Measurements from ENCODE around the gene CD9. TPM values are rescaled to one million over a fixed set of nuclear protein-coding genes. Genes with fewer than 3 reads are reported as not detected.

The CD9 gene
- polyA plus RNA-seq, 1 of the 3 experiments (the other 2 are of a cell fraction) = 76.6 TPM

GRCh38 chr12:6154730-6155459 is 45.3 kb upstream of the CD9 start (continued):
- no peak for TF ChIP-seq ZBTB33 (IDR thresholded peaks at IDR 0.05; ENCODE audit: borderline replicate concordance, low read depth)
- peak; percentile 32; the same call in 1 of the 2 replicates for TF ChIP-seq NFIC (IDR thresholded peaks at IDR 0.05; ENCODE audit: borderline replicate concordance)

- no peak overlapping the region for H2AFZ ChIP-seq (ENCODE audit: low read depth)
- CTCF ChIA-PET = interaction anchor here (1.5 to 3.4 kb wide), 2 partner anchors 38 to 121 kb away, joined by 4 to 17 read pairs; no protein-coding TSS in a partner anchor
- DNase-seq = no peak
- no peaks in the 10 kb centered on the region for H3K27me3 ChIP-seq (ENCODE audit: insufficient read depth)
- H3F3A ChIP-seq (replicated peaks; ENCODE audit: insufficient read depth) = no peaks in the 10 kb centered on the region
- H3K4me2 ChIP-seq = no peak overlapping the region
- no peak for TF ChIP-seq MAX (IDR thresholded peaks at IDR 0.05; ENCODE audit: low read depth)
- H3K79me2 ChIP-seq (ENCODE audit: insufficient read depth) = no peaks in the 10 kb centered on the region
- no peaks in the 10 kb centered on the region for H4K20me1 ChIP-seq (ENCODE audit: insufficient read depth)
- H3K9ac ChIP-seq = no peak overlapping the region
- POLR2A ChIA-PET = no interaction called here
- H3K9me3 ChIP-seq = no peaks in the 10 kb centered on the region
- H3K4me1 ChIP-seq (ENCODE audit: control insufficient read depth in 1 of 2, insufficient read depth in 2 of 2, low read depth in 1 of 2, low read length in 1 of 2) = peaks cover 0 to 26% of the 10 kb centered on the region in 2 experiments; a peak in 1 of 4 replicates
- no peaks in the 10 kb centered on the region for H3K9me2 ChIP-seq
- 87% methylated on average over 4 of the region's 4 CpGs for WGBS (ENCODE audit: low lambda C conversion rate)
- no peaks in the 10 kb centered on the region for H3K36me3 ChIP-seq (replicated peaks in 1 of 2; ENCODE audit: control insufficient read depth in 1 of 2, insufficient read depth in 2 of 2, low read length in 1 of 2)
- H3K27ac ChIP-seq (ENCODE audit: low read depth in 2 of 2, low read length in 1 of 2) = peak overlapping the region in 1 of 2 experiments; percentile 79; a peak in 2 of 4 replicates
- no peak overlapping the region for H3K4me3 ChIP-seq (ENCODE audit: low read depth in 2 of 2, low read length in 1 of 2)
These were observed 42.7 kb upstream of the CD9 start for GRCh38 chr12:6157482-6157881.

GRCh38 chr12:6158255-6158654 is 41.9 kb upstream of the CD9 start:
- Histone ChIP-seq H3K9me2 (no peaks in the 10 kb centered on the region), H3K4me2 (no peak overlapping the region), H3K27me3 (ENCODE audit: insufficient read depth) (no peaks in the 10 kb centered on the region), H3K79me2 (ENCODE audit: insufficient read depth) (no peaks in the 10 kb centered on the region), H2AFZ (ENCODE audit: low read depth) (no peak overlapping the region), H3K4me1 (ENCODE audit: control insufficient read depth in 1 of 2, insufficient read depth in 2 of 2, low read depth in 1 of 2, low read length in 1 of 2) (peaks cover 0 to 26% of the 10 kb centered on the region in 2 experiments; a peak in 1 of 4 replicates), H3K27ac (ENCODE audit: low read depth in 2 of 2, low read length in 1 of 2) (peak overlapping the region in 1 of 2 experiments; percentile 79; a peak in 1 of 4 replicates), H4K20me1 (ENCODE audit: insufficient read depth) (no peaks in the 10 kb centered on the region), H3K9ac (no peak overlapping the region), H3K4me3 (ENCODE audit: low read depth in 2 of 2, low read length in 1 of 2) (no peak overlapping the region), H3K9me3 (no peaks in the 10 kb centered on the region), H3F3A (replicated peaks; ENCODE audit: insufficient read depth) (no peaks in the 10 kb centered on the region), H3K36me3 (replicated peaks in 1 of 2; ENCODE audit: control insufficient read depth in 1 of 2, insufficient read depth in 2 of 2, low read length in 1 of 2) (no peaks in the 10 kb centered on the region)
- CTCF ChIA-PET = interaction anchor here (1.5 to 3.4 kb wide), 2 partner anchors 37 to 120 kb away, joined by 4 to 17 read pairs; no protein-coding TSS in a partner anchor
- no peak for DNase-seq
- 68% methylated on average over 3 of the region's 4 CpGs for WGBS (ENCODE audit: low lambda C conversion rate)
- POLR2A ChIA-PET = interaction anchor here (1.1 kb wide), 1 partner anchor 74 kb away, joined by 4 read pairs; no protein-coding TSS in a partner anchor
- no peak for TF ChIP-seq EP300 (IDR thresholded peaks at IDR 0.05; ENCODE audit: borderline replicate concordance in 1 of 2, low read depth in 1 of 2, low read length in 1 of 2)
- no peak for TF ChIP-seq TEAD4 (IDR thresholded peaks at IDR 0.05; ENCODE audit: borderline replicate concordance, insufficient read depth)
- no peak for TF ChIP-seq YY1 (IDR thresholded peaks at IDR 0.05; ENCODE audit: low read depth)
- TF ChIP-seq GABPA (IDR thresholded peaks at IDR 0.05; ENCODE audit: low read depth) = no peak
- no peak for TF ChIP-seq USF2 (IDR thresholded peaks at IDR 0.05; ENCODE audit: borderline replicate concordance, low read depth, low read length)
- no peak for TF ChIP-seq NFIC (IDR thresholded peaks at IDR 0.05; ENCODE audit: borderline replicate concordance)
